GM19438 (cell line): Measurements from ENCODE around the gene HOXA7.

Experiments used
- ATAC-seq: cut with Tn5 transposase; IDR thresholded peaks from one replicate; pipeline ENCODE4 v1.9.1; 2021; ENCODE audit warnings: low read depth; ENCODE audit not compliant: unreplicated experiment

Gene HOXA7

GRCh38 chr7:27149842-27150567, 6.5 kb downstream of the HOXA7 start:
- no peak for ATAC-seq

GRCh38 chr7:27148756-27149641, 7.5 kb downstream of the HOXA7 start:
- ATAC-seq, result no peak

- ATAC-seq, result no peak
Measured at GRCh38 chr7:27148031-27148755, 8.3 kb downstream of the HOXA7 start.

GRCh38 chr7:27147199-27148030, 9.1 kb downstream of the HOXA7 start, which contains the start of gene HOXA6:
Gene HOXA6, minus strand, starts transcription at chr7:27147774. Its CDS starts 25 bp downstream, at chr7:27147749.
- ATAC-seq, result no peak

- ATAC-seq, result no peak
Measured at GRCh38 chr7:27146491-27147198, 9.8 kb downstream of the HOXA7 start.

GRCh38 chr7:27145914-27146412, 10.5 kb downstream of the HOXA7 start:
- ATAC-seq, result no peak

- no peak for ATAC-seq
Measured at GRCh38 chr7:27145165-27145913, 11.1 kb downstream of the HOXA7 start.

- no peak for ATAC-seq
Measured at GRCh38 chr7:27144781-27145164, 11.7 kb downstream of the HOXA7 start.

- no peak for ATAC-seq
Measured at GRCh38 chr7:27143950-27144780, 12.3 kb downstream of the HOXA7 start.

- ATAC-seq, result no peak
Measured at GRCh38 chr7:27143023-27143949, 13.2 kb downstream of the HOXA7 start, which contains the start of gene HOXA5. Gene HOXA5, minus strand, starts transcription at chr7:27143681. Its CDS starts 74 bp downstream, at chr7:27143607.

- no peak for ATAC-seq
Measured at GRCh38 chr7:27142580-27143022, 13.9 kb downstream of the HOXA7 start.

- no peak for ATAC-seq
Measured at GRCh38 chr7:27141923-27142579, 14.4 kb downstream of the HOXA7 start.

- no peak for ATAC-seq
Measured at GRCh38 chr7:27141137-27141922, 15.1 kb downstream of the HOXA7 start.

GRCh38 chr7:27140126-27140857, 16.2 kb downstream of the HOXA7 start:
- no peak for ATAC-seq
